GM23338 (cell line): ENCODE results near the gene PRUNE2. TPM values are rescaled to one million over a fixed set of nuclear protein-coding genes. Genes with fewer than 3 reads are reported as not detected.

Experiments
- ATAC-seq: fragments of 200-7000 bp; cut with Tn5 transposase; 3 replicates; pipeline ENCODE4 v1.9.1; 2020
- DNase-seq: peaks from one replicate; pipeline ENCODE4 v3.0.0-alpha.2; 2015; ENCODE audit warnings: low spot score
- H2AFZ ChIP-seq: fragments of 200-600 bp; sonication (generic); 2 replicates; pipeline ENCODE4 v1.8.0; 2016; ENCODE audit warnings: antibody characterized with exemption, mild to moderate bottlenecking, moderate library complexity
- H3F3A ChIP-seq: fragments of 200-600 bp; sonication (generic); replicated peaks from 2 replicates; pipeline ENCODE4 v1.8.0; 2017; ENCODE audit warnings: antibody characterized with exemption, mixed run types, low read depth
- H3K27ac ChIP-seq: fragments of 200-600 bp; sonication (generic); 2 replicates; pipeline ENCODE4 v1.6.1; 2016; ENCODE audit warnings: low read depth
- H3K27me3 ChIP-seq: fragments of 200-600 bp; sonication (generic); 2 replicates; pipeline ENCODE4 v1.8.0; 2016; ENCODE audit warnings: mild to moderate bottlenecking, mixed run types, moderate library complexity; ENCODE audit not compliant: insufficient read depth
- H3K36me3 ChIP-seq: fragments of 200-600 bp; sonication (generic); 2 replicates; pipeline ENCODE4 v1.8.0; 2016; ENCODE audit warnings: mild to moderate bottlenecking; ENCODE audit not compliant: insufficient read depth
- H3K4me1 ChIP-seq: fragments of 200-600 bp; sonication (generic); 2 replicates; pipeline ENCODE4 v1.8.0; 2016; ENCODE audit warnings: mild to moderate bottlenecking, moderate library complexity; ENCODE audit not compliant: insufficient read depth
- H3K4me2 ChIP-seq: fragments of 200-600 bp; sonication (generic); 2 replicates; pipeline ENCODE4 v1.7.1; 2017; ENCODE audit warnings: mixed run types
- H3K4me3 ChIP-seq: fragments of 200-600 bp; sonication (generic); 2 replicates; pipeline ENCODE4 v1.6.1; 2016; ENCODE audit warnings: mixed run types
- H3K79me2 ChIP-seq: fragments of 200-600 bp; sonication (generic); replicated peaks from 2 replicates; pipeline ENCODE4 v1.8.0; 2017; ENCODE audit warnings: mild to moderate bottlenecking; ENCODE audit not compliant: insufficient read depth
- H3K9me2 ChIP-seq: fragments of 200-600 bp; sonication (generic); 2 replicates; pipeline ENCODE4 v1.8.0; 2017; ENCODE audit not compliant: insufficient read depth
- H4K20me1 ChIP-seq: fragments of 200-600 bp; sonication (generic); replicated peaks from 2 replicates; pipeline ENCODE4 v1.8.0; 2017; ENCODE audit warnings: mild to moderate bottlenecking; ENCODE audit not compliant: insufficient read depth
- H3K27ac Mint-ChIP-seq: 2 replicates; pipeline ENCODE4 v1.8.0; 2020; ENCODE audit warnings: inconsistent platforms, mild to moderate bottlenecking, moderate library complexity, mixed read lengths
- H3K27me3 Mint-ChIP-seq: 3 replicates; pipeline ENCODE4 v1.8.0; 2022; ENCODE audit warnings: low read depth, mild to moderate bottlenecking, moderate library complexity, mixed read lengths, inconsistent platforms; ENCODE audit not compliant: insufficient read depth, poor library complexity
- H3K36me3 Mint-ChIP-seq: 3 replicates; pipeline ENCODE4 v1.8.0; 2021; ENCODE audit warnings: low read depth, mild to moderate bottlenecking, inconsistent platforms, moderate library complexity, mixed read lengths
- H3K4me1 Mint-ChIP-seq: 3 replicates; pipeline ENCODE4 v1.8.0; 2020; ENCODE audit warnings: mild to moderate bottlenecking, inconsistent platforms, mixed read lengths
- H3K4me3 Mint-ChIP-seq: 3 replicates; pipeline ENCODE4 v1.8.0; 2021; ENCODE audit warnings: moderate library complexity, mild to moderate bottlenecking, inconsistent platforms, mixed read lengths
- H3K9me3 Mint-ChIP-seq: 3 replicates; pipeline ENCODE4 v1.8.0; 2020; ENCODE audit warnings: moderate library complexity, mild to moderate bottlenecking, inconsistent platforms, mixed read lengths
- JUNB ChIP-seq: IDR thresholded peaks from one replicate; pipeline ENCODE4 v1.6.1; 2016; ENCODE audit warnings: antibody characterized with exemption; ENCODE audit not compliant: unreplicated experiment
- NANOG ChIP-seq: IDR thresholded peaks from 2 replicates; pipeline ENCODE4 v1.6.1; 2016; ENCODE audit warnings: antibody characterized with exemption, borderline replicate concordance
- POLR2AphosphoS5 ChIP-seq: IDR thresholded peaks from 2 replicates; pipeline ENCODE4 v1.6.1; 2016; ENCODE audit warnings: antibody characterized with exemption, low read depth
- ZNF114 ChIP-seq: fragments of 250-450 bp; sonication (Bioruptor Pico); IDR thresholded peaks from 2 replicates; pipeline ENCODE4 v1.5.0; 2020; ENCODE audit warnings: mild to moderate bottlenecking, moderate library complexity
- ZNF331 ChIP-seq: fragments of 250-450 bp; sonication (Bioruptor Pico); IDR thresholded peaks from 2 replicates; pipeline ENCODE4 v1.5.0; 2020; ENCODE audit warnings: low read depth, mild to moderate bottlenecking, moderate library complexity
- polyA plus RNA-seq: library from polyadenylated mRNA; unstranded; fragments of >200 nt; fragmentation: Nextera tagmentation; extraction: Ambion mirVana; gene quantifications from 2 replicates; pipeline ENCODE4 v1.2.1, GENCODE V29; 2016
- total RNA-seq: library from RNA; depleted of rRNA; stranded (reverse); fragments of >200 nt; shearing (Covaris generic); gene quantifications from 2 replicates; pipeline ENCODE4 v1.2.3, GENCODE V29; 2014
- TF ChIP-seq, protein P1 (sequence below): fragments of 250-450 bp; sonication (Bioruptor Pico); IDR thresholded peaks from 2 replicates; pipeline ENCODE4 v1.5.0; 2020; ENCODE audit warnings: mild to moderate bottlenecking, moderate library complexity
- TF ChIP-seq, protein P2 (sequence below): IDR thresholded peaks from 2 replicates; pipeline ENCODE4 v1.6.1; 2016; ENCODE audit warnings: antibody characterized with exemption
- TF ChIP-seq, protein P3 (sequence below), 2 experiments: fragments of 200-600 bp in 1 of 2; sonication (generic) in 1 of 2; conservative IDR thresholded peaks; 2 replicates each; pipeline versions ENCODE4 v1.5.1 to v1.6.1; 2016 to 2017; ENCODE audit warnings: antibody characterized with exemption in 2 of 2, low read depth in 2 of 2, mild to moderate bottlenecking in 2 of 2, moderate library complexity in 1 of 2

Gene PRUNE2
- total and polyA plus RNA-seq, 2 experiments from 2014 or later, result 10.6 to 26.5 TPM

DNA sequence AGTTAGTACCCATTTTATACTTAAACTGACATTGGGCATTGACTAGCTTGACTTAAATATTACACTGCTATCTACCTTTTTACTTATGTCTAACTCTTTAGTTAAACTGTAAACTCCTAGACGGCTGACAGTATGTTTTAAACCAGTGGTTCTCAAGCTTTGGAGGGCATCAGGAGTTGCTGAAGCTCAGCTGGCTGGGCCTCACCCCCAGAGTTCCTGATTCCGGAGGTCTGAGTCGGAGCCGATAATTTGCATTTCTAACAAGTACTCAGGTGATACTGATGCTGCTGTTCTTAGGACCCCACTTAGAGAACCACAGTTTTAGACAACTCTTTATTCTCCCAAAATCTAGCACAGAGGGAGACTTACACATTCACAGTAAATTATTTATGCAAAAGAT lies 205.0 kb downstream of the PRUNE2 start:
- H2AFZ ChIP-seq, result no peak overlapping the region

More for the DNA sequence above, 205.0 kb downstream of the PRUNE2 start:
- peaks cover 11% of the 10 kb centered on the region; the same call in 2 of the 3 replicates for H3K4me1 Mint-ChIP-seq
- Histone ChIP-seq H3K4me1 (no peaks in the 10 kb centered on the region; the same call in 1 of the 2 replicates), H3K9me2 (0 out of 2 replicates have a peak, but pooled peaks cover 4% of the 10 kb centered on the region), H3K79me2 (no peaks in the 10 kb centered on the region), H3K27ac (no peak overlapping the region), H3K27me3 (no peaks in the 10 kb centered on the region), H3K4me3 (no peak overlapping the region), H3K36me3 (no peaks in the 10 kb centered on the region), H3F3A (no peaks in the 10 kb centered on the region), H3K4me2 (no peak overlapping the region), H4K20me1 (no peaks in the 10 kb centered on the region)
- H3K27me3 Mint-ChIP-seq, result peaks cover 3% of the 10 kb centered on the region
- no peak for ATAC-seq
- no peak for DNase-seq
- no peak for TF ChIP-seq ZNF331 (CRISPR knock-in tag)
- no peak for TF ChIP-seq NANOG
- TF ChIP-seq JUNB, result no peak
- no peak for TF ChIP-seq ZNF114 (CRISPR knock-in tag)
- no peak for TF ChIP-seq POLR2AphosphoS5
- TF ChIP-seq, protein P1, sequence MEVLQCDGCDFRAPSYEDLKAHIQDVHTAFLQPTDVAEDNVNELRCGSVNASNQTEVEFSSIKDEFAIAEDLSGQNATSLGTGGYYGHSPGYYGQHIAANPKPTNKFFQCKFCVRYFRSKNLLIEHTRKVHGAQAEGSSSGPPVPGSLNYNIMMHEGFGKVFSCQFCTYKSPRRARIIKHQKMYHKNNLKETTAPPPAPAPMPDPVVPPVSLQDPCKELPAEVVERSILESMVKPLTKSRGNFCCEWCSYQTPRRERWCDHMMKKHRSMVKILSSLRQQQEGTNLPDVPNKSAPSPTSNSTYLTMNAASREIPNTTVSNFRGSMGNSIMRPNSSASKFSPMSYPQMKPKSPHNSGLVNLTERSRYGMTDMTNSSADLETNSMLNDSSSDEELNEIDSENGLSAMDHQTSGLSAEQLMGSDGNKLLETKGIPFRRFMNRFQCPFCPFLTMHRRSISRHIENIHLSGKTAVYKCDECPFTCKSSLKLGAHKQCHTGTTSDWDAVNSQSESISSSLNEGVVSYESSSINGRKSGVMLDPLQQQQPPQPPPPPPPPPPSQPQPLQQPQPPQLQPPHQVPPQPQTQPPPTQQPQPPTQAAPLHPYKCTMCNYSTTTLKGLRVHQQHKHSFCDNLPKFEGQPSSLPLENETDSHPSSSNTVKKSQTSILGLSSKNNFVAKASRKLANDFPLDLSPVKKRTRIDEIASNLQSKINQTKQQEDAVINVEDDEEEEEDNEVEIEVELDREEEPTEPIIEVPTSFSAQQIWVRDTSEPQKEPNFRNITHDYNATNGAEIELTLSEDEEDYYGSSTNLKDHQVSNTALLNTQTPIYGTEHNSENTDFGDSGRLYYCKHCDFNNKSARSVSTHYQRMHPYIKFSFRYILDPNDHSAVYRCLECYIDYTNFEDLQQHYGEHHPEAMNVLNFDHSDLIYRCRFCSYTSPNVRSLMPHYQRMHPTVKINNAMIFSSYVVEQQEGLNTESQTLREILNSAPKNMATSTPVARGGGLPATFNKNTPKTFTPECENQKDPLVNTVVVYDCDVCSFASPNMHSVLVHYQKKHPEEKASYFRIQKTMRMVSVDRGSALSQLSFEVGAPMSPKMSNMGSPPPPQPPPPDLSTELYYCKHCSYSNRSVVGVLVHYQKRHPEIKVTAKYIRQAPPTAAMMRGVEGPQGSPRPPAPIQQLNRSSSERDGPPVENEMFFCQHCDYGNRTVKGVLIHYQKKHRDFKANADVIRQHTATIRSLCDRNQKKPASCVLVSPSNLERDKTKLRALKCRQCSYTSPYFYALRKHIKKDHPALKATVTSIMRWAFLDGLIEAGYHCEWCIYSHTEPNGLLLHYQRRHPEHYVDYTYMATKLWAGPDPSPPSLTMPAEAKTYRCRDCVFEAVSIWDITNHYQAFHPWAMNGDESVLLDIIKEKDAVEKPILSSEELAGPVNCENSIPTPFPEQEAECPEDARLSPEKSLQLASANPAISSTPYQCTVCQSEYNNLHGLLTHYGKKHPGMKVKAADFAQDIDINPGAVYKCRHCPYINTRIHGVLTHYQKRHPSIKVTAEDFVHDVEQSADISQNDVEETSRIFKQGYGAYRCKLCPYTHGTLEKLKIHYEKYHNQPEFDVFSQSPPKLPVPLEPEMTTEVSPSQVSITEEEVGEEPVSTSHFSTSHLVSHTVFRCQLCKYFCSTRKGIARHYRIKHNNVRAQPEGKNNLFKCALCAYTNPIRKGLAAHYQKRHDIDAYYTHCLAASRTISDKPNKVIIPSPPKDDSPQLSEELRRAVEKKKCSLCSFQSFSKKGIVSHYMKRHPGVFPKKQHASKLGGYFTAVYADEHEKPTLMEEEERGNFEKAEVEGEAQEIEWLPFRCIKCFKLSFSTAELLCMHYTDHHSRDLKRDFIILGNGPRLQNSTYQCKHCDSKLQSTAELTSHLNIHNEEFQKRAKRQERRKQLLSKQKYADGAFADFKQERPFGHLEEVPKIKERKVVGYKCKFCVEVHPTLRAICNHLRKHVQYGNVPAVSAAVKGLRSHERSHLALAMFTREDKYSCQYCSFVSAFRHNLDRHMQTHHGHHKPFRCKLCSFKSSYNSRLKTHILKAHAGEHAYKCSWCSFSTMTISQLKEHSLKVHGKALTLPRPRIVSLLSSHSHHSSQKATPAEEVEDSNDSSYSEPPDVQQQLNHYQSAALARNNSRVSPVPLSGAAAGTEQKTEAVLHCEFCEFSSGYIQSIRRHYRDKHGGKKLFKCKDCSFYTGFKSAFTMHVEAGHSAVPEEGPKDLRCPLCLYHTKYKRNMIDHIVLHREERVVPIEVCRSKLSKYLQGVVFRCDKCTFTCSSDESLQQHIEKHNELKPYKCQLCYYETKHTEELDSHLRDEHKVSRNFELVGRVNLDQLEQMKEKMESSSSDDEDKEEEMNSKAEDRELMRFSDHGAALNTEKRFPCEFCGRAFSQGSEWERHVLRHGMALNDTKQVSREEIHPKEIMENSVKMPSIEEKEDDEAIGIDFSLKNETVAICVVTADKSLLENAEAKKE, result no peak
- TF ChIP-seq, protein P2, sequence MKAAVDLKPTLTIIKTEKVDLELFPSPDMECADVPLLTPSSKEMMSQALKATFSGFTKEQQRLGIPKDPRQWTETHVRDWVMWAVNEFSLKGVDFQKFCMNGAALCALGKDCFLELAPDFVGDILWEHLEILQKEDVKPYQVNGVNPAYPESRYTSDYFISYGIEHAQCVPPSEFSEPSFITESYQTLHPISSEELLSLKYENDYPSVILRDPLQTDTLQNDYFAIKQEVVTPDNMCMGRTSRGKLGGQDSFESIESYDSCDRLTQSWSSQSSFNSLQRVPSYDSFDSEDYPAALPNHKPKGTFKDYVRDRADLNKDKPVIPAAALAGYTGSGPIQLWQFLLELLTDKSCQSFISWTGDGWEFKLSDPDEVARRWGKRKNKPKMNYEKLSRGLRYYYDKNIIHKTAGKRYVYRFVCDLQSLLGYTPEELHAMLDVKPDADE, result no peak
- TF ChIP-seq, protein P3, sequence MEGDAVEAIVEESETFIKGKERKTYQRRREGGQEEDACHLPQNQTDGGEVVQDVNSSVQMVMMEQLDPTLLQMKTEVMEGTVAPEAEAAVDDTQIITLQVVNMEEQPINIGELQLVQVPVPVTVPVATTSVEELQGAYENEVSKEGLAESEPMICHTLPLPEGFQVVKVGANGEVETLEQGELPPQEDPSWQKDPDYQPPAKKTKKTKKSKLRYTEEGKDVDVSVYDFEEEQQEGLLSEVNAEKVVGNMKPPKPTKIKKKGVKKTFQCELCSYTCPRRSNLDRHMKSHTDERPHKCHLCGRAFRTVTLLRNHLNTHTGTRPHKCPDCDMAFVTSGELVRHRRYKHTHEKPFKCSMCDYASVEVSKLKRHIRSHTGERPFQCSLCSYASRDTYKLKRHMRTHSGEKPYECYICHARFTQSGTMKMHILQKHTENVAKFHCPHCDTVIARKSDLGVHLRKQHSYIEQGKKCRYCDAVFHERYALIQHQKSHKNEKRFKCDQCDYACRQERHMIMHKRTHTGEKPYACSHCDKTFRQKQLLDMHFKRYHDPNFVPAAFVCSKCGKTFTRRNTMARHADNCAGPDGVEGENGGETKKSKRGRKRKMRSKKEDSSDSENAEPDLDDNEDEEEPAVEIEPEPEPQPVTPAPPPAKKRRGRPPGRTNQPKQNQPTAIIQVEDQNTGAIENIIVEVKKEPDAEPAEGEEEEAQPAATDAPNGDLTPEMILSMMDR (conservative IDR thresholded peaks at IDR 0.05; ENCODE audit: low read depth in 2 of 2), result no peak
- H3K4me3 Mint-ChIP-seq, result no peak overlapping the region
- H3K36me3 Mint-ChIP-seq, result no peaks in the 10 kb centered on the region
- no peaks in the 10 kb centered on the region for H3K9me3 Mint-ChIP-seq
- no peak overlapping the region for H3K27ac Mint-ChIP-seq
